Duodenal mucosa (tissue), 2 donors: ENCODE measurements around the gene PHOX2A.
"Not testable (repeated sequence)": the region's sequence is repeated elsewhere in the genome, so short reads cannot be mapped to it uniquely, and the experiment has no call there.

Experiments
- H3K27ac ChIP-seq: one replicate; pipeline ENCODE4 v1.7.0; 2013; ENCODE audit warnings: low read depth, low read length
- H3K27me3 ChIP-seq, 2 donors: one replicate each; pipeline ENCODE4 v1.7.0; 2013; ENCODE audit warnings: low read length in 2 of 2, control low read depth in 1 of 2; ENCODE audit not compliant: insufficient read depth in 2 of 2, control insufficient read depth in 1 of 2
- H3K36me3 ChIP-seq, 2 donors: one replicate each; pipeline ENCODE4 v1.7.0; 2013; ENCODE audit warnings: low read length in 2 of 2, control low read depth in 1 of 2; ENCODE audit not compliant: insufficient read depth in 2 of 2, control insufficient read depth in 1 of 2
- H3K4me1 ChIP-seq, 2 donors: one replicate each; pipeline ENCODE4 v1.7.0; 2013; ENCODE audit warnings: low read length in 2 of 2, control low read depth in 1 of 2; ENCODE audit not compliant: insufficient read depth in 2 of 2, control insufficient read depth in 1 of 2
- H3K4me3 ChIP-seq, 2 donors: one replicate each; pipeline ENCODE4 v1.7.0; 2013; ENCODE audit warnings: low read length in 2 of 2, low read depth in 1 of 2
- H3K9ac ChIP-seq, 2 donors: one replicate each; pipeline ENCODE4 v1.7.0; 2013; ENCODE audit warnings: low read length in 2 of 2, low read depth in 1 of 2
- H3K9me3 ChIP-seq, 2 donors: one replicate each; pipeline ENCODE4 v1.7.0; 2013; ENCODE audit warnings: low read length in 2 of 2, control low read depth in 1 of 2; ENCODE audit not compliant: control insufficient read depth in 1 of 2

The PHOX2A gene

GRCh38 chr11:72208281-72208680, 35.7 kb downstream of the PHOX2A start:
- no peaks in the 10 kb centered on the region for H3K27me3 ChIP-seq
- H3K4me1 ChIP-seq = no peaks in the 10 kb centered on the region
- no peaks in the 10 kb centered on the region for H3K36me3 ChIP-seq
- H3K9me3 ChIP-seq = no peaks in the 10 kb centered on the region
- no peak overlapping the region for H3K27ac ChIP-seq
- no peak overlapping the region for H3K4me3 ChIP-seq
- no peak overlapping the region for H3K9ac ChIP-seq

- not testable (repeated sequence) for H3K4me3 ChIP-seq, H3K27me3 ChIP-seq, H3K9me3 ChIP-seq, H3K9ac ChIP-seq, H3K36me3 ChIP-seq, H3K27ac ChIP-seq, H3K4me1 ChIP-seq
Measured at GRCh38 chr11:72206794-72207193, 37.2 kb downstream of the PHOX2A start.

- Histone ChIP-seq H3K9ac (no peak overlapping the region), H3K4me1 (no peaks in the 10 kb centered on the region), H3K4me3 (no peak overlapping the region), H3K36me3 (no peaks in the 10 kb centered on the region), H3K27me3 (no peaks in the 10 kb centered on the region), H3K27ac (no peak overlapping the region), H3K9me3 (no peaks in the 10 kb centered on the region)
Measured at GRCh38 chr11:72204886-72205285, 39.1 kb downstream of the PHOX2A start.

- H3K4me1 ChIP-seq = no peaks in the 10 kb centered on the region
- H3K9me3 ChIP-seq = no peaks in the 10 kb centered on the region
- H3K27ac ChIP-seq = no peak overlapping the region
- no peaks in the 10 kb centered on the region for H3K27me3 ChIP-seq
- H3K4me3 ChIP-seq = no peak overlapping the region
- H3K36me3 ChIP-seq = no peaks in the 10 kb centered on the region
- H3K9ac ChIP-seq = no peak overlapping the region
Measured at GRCh38 chr11:72203163-72203562, 40.8 kb downstream of the PHOX2A start.

DNA sequence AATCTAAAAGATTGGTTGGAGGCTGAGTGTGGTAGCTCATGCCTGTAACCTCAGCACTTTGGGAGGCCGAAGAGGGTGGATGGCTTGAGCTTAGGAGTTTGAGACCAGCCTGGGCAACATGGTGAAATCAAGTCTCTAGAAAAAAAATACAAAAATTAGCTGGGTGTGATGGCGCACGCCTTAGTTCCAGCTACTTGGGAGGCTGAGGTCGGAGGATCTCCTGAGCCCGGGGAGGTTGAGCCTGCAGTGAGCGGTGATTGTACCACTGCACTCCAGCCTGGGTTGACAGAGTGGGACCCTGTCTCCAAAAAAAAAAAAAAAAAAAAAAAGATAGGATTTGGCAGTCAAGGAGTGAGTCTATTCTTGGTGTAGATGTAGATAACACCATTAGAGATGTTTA, 41.4 kb downstream of the PHOX2A start:
- no peaks in the 10 kb centered on the region for H3K4me1 ChIP-seq
- no peaks in the 10 kb centered on the region for H3K36me3 ChIP-seq
- H3K4me3 ChIP-seq = no peak overlapping the region

DNA sequence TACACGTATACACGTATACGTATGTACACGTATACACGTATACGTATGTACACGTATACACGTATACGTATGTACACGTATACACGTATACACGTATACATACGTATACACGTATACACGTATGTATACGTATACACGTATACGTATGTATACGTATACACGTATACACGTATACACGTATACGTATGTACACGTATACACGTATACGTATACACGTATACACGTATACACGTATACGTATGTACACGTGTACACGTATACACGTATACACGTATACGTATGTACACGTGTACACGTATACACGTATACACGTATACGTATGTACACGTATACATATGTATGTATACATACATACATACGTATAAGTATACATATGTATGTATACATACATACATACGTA, 42.5 kb downstream of the PHOX2A start:
- not testable (repeated sequence) for H3K9ac ChIP-seq, H3K27ac ChIP-seq, H3K4me1 ChIP-seq, H3K4me3 ChIP-seq, H3K27me3 ChIP-seq, H3K36me3 ChIP-seq, H3K9me3 ChIP-seq

More for the DNA sequence above, 41.4 kb downstream of the PHOX2A start:
- no peaks in the 10 kb centered on the region for H3K27me3 ChIP-seq
- no peaks in the 10 kb centered on the region for H3K9me3 ChIP-seq
- H3K9ac ChIP-seq = no peak overlapping the region
- no peak overlapping the region for H3K27ac ChIP-seq

GRCh38 chr11:72195518-72196270, 48.3 kb downstream of the PHOX2A start:
- H3K27me3 ChIP-seq = no peaks in the 10 kb centered on the region
- no peak overlapping the region for H3K9ac ChIP-seq
- no peaks in the 10 kb centered on the region for H3K9me3 ChIP-seq
- H3K4me3 ChIP-seq = no peak overlapping the region
- no peaks in the 10 kb centered on the region for H3K36me3 ChIP-seq
- no peak overlapping the region for H3K27ac ChIP-seq
- no peaks in the 10 kb centered on the region for H3K4me1 ChIP-seq

- H3K9me3 ChIP-seq = no peaks in the 10 kb centered on the region
- H3K27me3 ChIP-seq = no peaks in the 10 kb centered on the region
- H3K27ac ChIP-seq = no peak within 1 kb of the TSS
- no peaks in the 10 kb centered on the region for H3K4me1 ChIP-seq
- no peak within 1 kb of the TSS for H3K9ac ChIP-seq
- H3K36me3 ChIP-seq = no peaks in the 10 kb centered on the region
- H3K4me3 ChIP-seq = no peak within 1 kb of the TSS
Measured at GRCh38 chr11:72191961-72192381, 52.0 kb downstream of the PHOX2A start, which contains the start of gene FOLR1. TSS of gene FOLR1 (plus strand) at chr11:72192140. CDS start at chr11:72192174, 34 bp downstream.

GRCh38 chr11:72190631-72191071, 53.3 kb downstream of the PHOX2A start:
- no peaks in the 10 kb centered on the region for H3K36me3 ChIP-seq
- H3K27ac ChIP-seq = no peak overlapping the region
- H3K27me3 ChIP-seq = no peaks in the 10 kb centered on the region
- H3K9me3 ChIP-seq = no peaks in the 10 kb centered on the region
- no peaks in the 10 kb centered on the region for H3K4me1 ChIP-seq
- H3K9ac ChIP-seq = no peak overlapping the region
- H3K4me3 ChIP-seq = no peak overlapping the region

GRCh38 chr11:72189455-72190250, 54.3 kb downstream of the PHOX2A start:
- Histone ChIP-seq H3K27ac (no peak overlapping the region), H3K9me3 (no peaks in the 10 kb centered on the region), H3K9ac (no peak overlapping the region), H3K4me1 (no peaks in the 10 kb centered on the region), H3K36me3 (no peaks in the 10 kb centered on the region), H3K4me3 (no peak overlapping the region), H3K27me3 (no peaks in the 10 kb centered on the region)
